GM21619 (cell line): ENCODE measurements around the gene DFFA.
A peak's percentile ranks its signal among the peaks of the same experiment; 100 is the strongest.

Experiments
- ATAC-seq: cut with Tn5 transposase; IDR thresholded peaks from one replicate; pipeline ENCODE4 v1.9.1; 2021; ENCODE audit not compliant: unreplicated experiment

Gene DFFA

GRCh38 chr1:10472220-10473144 is at the start of gene DFFA:
Gene DFFA (minus strand): TSS chr1:10472529. CDS start chr1:10472458, 71 bp downstream.
- peak; percentile 75 for ATAC-seq

GRCh38 chr1:10521537-10522157 is 49.3 kb upstream of the DFFA start:
- no peak for ATAC-seq

GRCh38 chr1:10520952-10521351 is 48.6 kb upstream of the DFFA start:
- no peak for ATAC-seq

GRCh38 chr1:10520497-10520896 is 48.2 kb upstream of the DFFA start:
- ATAC-seq = no peak

- no peak for ATAC-seq
These were observed 46.7 kb upstream of the DFFA start for GRCh38 chr1:10519016-10519417.

- ATAC-seq = no peak
These were observed 45.3 kb upstream of the DFFA start for GRCh38 chr1:10517677-10517982.

GRCh38 chr1:10516925-10517676 is 44.8 kb upstream of the DFFA start:
- no peak for ATAC-seq

- ATAC-seq = no peak
These were observed 43.8 kb upstream of the DFFA start for GRCh38 chr1:10515976-10516750.

- ATAC-seq = no peak
These were observed 43.1 kb upstream of the DFFA start for GRCh38 chr1:10515301-10515975.

- ATAC-seq = no peak
These were observed 42.3 kb upstream of the DFFA start for GRCh38 chr1:10514490-10515235.

- no peak for ATAC-seq
These were observed 40.9 kb upstream of the DFFA start for GRCh38 chr1:10513199-10513598.

GRCh38 chr1:10511494-10511885 is 39.2 kb upstream of the DFFA start:
- no peak for ATAC-seq

- peak; percentile 86 for ATAC-seq
These were observed 38.5 kb upstream of the DFFA start for GRCh38 chr1:10510520-10511493.

GRCh38 chr1:10509809-10510509 is 37.6 kb upstream of the DFFA start:
- ATAC-seq = no peak

GRCh38 chr1:10508511-10508951 is 36.2 kb upstream of the DFFA start:
- no peak for ATAC-seq

- no peak for ATAC-seq
These were observed 35.0 kb upstream of the DFFA start for GRCh38 chr1:10507111-10507879.

- no peak for ATAC-seq
These were observed 34.3 kb upstream of the DFFA start for GRCh38 chr1:10506677-10507047.
